Activated T-helper 1 cell treated with anti-CD3 and anti-CD28 coated beads, Interleukin-12 subunit alpha, Interleukin-12 subunit beta, Interleukin-2, Interleukin-4 antibody, amounts not matched to agents 30 ng/mL and 10 ng/mL and 1 ng/mL, durations not matched to agents 14 hours and 24 hours and 36 hours (primary cell): ENCODE data around the gene ZNF280D. TPM values are rescaled to one million over a fixed set of nuclear protein-coding genes. Genes with fewer than 3 reads are reported as not detected.

Source experiments
- DNase-seq: peaks from one replicate; pipeline ENCODE4 v3.0.0; 2021; ENCODE audit warnings: low spot score
- H3K27ac Mint-ChIP-seq: one replicate; pipeline ENCODE4 v1.8.0; 2021; ENCODE audit warnings: mild to moderate bottlenecking, mixed read lengths
- H3K27me3 Mint-ChIP-seq: one replicate; pipeline ENCODE4 v1.8.0; 2022; ENCODE audit warnings: mild to moderate bottlenecking, moderate library complexity, mixed read lengths; ENCODE audit not compliant: insufficient read depth
- H3K36me3 Mint-ChIP-seq: one replicate; pipeline ENCODE4 v1.8.0; 2021; ENCODE audit warnings: low read depth, mixed read lengths
- H3K4me1 Mint-ChIP-seq: one replicate; pipeline ENCODE4 v1.8.0; 2021; ENCODE audit warnings: low read depth, mixed read lengths
- H3K4me3 Mint-ChIP-seq: one replicate; pipeline ENCODE4 v1.8.0; 2021; ENCODE audit warnings: mild to moderate bottlenecking, moderate library complexity, mixed read lengths
- H3K9me3 Mint-ChIP-seq: one replicate; pipeline ENCODE4 v1.8.0; 2021; ENCODE audit warnings: mixed read lengths
- intact Hi-C: fragments of 100-400 bp; cut with micrococcal nuclease; formaldehyde crosslinking; loops from one replicate; pipeline ENCODE4 v1.15.1; 2024
- total RNA-seq: library from RNA; stranded (reverse); gene quantifications from 2 replicates; pipeline ENCODE4 v1.2.3, GENCODE V29; 2022

Gene ZNF280D
- total RNA-seq, 1 donor from 2014 or later: 29.9 TPM

DNA sequence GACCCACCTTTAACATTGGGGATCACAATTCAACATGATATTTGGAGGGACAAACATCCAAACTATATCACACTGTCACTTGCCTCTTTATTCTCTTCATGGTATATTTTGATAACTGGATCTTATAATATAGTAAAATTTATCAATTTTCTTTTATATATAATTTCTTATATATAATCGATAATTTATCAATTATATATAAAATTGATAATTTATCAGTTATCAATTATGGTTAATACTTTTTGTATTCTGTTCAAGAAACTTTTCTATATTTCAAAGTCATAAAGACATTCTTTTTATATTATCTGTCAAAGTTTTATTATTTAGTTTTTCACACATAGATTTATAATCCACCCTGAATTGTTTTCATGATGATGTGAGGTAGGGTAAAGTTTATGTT lies 132.9 kb downstream of the ZNF280D start:
- Mint-ChIP-seq H3K27me3 (peaks cover 2% of the 10 kb centered on the region), H3K36me3 (peaks cover 3% of the 10 kb centered on the region), H3K4me1 (no peaks in the 10 kb centered on the region), H3K27ac (no peak overlapping the region), H3K4me3 (no peak overlapping the region), H3K9me3 (peaks cover 19% of the 10 kb centered on the region)
- intact Hi-C loops: no loop called here
- no peak for DNase-seq

DNA sequence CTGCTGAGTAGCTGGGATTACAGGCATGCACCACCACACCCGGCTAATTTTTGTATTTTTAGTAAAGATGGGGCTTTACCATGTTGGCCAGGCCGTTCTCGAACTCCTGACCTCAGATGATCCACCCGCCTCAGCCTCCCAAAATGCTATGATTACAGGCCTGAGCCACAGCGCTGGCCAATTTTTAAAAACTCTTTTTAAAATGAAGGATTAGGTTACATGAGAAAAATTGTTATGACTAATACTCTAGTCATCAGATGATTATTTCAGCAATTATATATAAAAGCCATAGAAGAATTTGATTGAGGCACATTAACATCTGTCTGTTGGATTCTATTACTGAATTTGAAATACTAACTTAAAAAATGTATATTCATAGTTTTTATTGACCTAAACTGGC lies 134.3 kb downstream of the ZNF280D start:
- H3K27me3 Mint-ChIP-seq: peaks cover 6% of the 10 kb centered on the region
- H3K4me1 Mint-ChIP-seq: no peaks in the 10 kb centered on the region
- H3K27ac Mint-ChIP-seq: no peak overlapping the region
- intact Hi-C loops: no loop called here
- H3K4me3 Mint-ChIP-seq: no peak overlapping the region
- peaks cover 10% of the 10 kb centered on the region for H3K9me3 Mint-ChIP-seq
- no peak for DNase-seq
- H3K36me3 Mint-ChIP-seq: peaks cover 2% of the 10 kb centered on the region

DNA sequence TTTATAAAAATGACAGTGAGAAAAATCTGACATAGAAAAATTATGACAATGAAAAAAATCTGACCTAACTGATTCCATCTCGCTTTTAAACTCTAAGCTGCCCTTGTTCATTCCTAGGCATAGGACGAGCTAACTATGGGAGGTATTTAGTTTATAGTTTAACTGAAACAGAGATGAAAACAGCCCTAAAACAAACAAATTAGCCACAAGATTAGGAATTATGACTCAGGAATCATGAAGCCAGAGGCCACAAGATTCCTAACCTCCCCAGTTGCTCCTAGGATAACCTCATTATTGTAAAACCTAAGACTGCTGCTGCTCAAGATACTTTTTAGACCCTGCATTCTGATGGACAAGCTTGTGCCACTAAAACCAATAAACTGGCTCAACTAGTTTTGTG lies 145.6 kb downstream of the ZNF280D start:
- Mint-ChIP-seq H3K27me3 (peaks cover 8% of the 10 kb centered on the region), H3K36me3 (no peaks in the 10 kb centered on the region), H3K27ac (no peak overlapping the region), H3K9me3 (peaks cover 41% of the 10 kb centered on the region), H3K4me1 (no peaks in the 10 kb centered on the region), H3K4me3 (no peak overlapping the region)
- intact Hi-C loops: no loop called here
- no peak for DNase-seq

DNA sequence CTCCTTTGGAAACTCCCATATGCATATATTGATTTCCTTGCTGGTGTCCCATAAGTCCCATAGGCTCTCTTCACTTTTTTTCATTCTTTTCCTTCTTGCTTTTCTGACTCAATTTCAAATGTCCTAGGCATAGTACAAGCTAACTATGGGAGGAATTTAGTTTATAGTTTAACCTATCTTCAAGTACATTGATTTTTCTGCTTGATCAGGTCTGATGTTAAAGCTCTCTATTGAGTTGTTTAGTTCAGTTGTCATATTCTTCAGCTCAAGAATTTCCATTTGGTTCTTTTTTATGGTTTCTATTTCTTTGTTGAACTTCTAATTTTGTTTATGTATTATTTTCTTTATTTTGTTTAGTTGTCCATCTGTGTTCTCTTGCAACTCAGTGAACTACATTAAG lies 147.1 kb downstream of the ZNF280D start:
- Mint-ChIP-seq H3K4me3 (no peak overlapping the region), H3K27me3 (peaks cover 5% of the 10 kb centered on the region), H3K4me1 (no peaks in the 10 kb centered on the region), H3K27ac (no peak overlapping the region), H3K9me3 (peaks cover 41% of the 10 kb centered on the region), H3K36me3 (no peaks in the 10 kb centered on the region)
- no peak for DNase-seq
- intact Hi-C loops: no loop called here

DNA sequence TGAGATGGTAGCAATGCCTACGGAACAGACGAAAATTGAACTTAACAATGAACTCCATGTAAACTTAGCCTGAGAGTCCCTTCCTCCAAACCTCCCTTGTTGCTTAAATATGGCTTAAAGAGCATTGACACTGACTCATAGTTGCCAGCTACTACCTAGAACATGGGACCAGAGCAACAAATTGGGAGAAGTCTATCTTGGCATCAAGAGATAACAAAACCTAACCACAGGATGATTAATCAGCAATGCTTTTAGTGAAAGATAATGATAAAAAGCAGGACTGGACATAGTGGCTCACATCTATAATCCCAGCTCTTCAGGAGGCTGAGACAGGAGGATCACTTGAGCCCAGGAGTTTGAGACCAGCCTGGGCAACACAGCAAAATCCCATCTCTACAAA lies 150.5 kb downstream of the ZNF280D start:
- intact Hi-C loops: no loop called here
- H3K27ac Mint-ChIP-seq: no peak overlapping the region
- H3K36me3 Mint-ChIP-seq: no peaks in the 10 kb centered on the region
- H3K27me3 Mint-ChIP-seq: peaks cover 4% of the 10 kb centered on the region
- no peak for DNase-seq
- peaks cover 29% of the 10 kb centered on the region for H3K9me3 Mint-ChIP-seq
- H3K4me1 Mint-ChIP-seq: no peaks in the 10 kb centered on the region
- H3K4me3 Mint-ChIP-seq: no peak overlapping the region

Other genes with a start within 250 kb of the ZNF280D start
- 85.7 and 89.2 TPM in 2 replicates for gene TCF12, start 185.1 kb upstream of the ZNF280D start, total RNA-seq